Activated CD4-positive, alpha-beta T cell treated with anti-CD3 and anti-CD28 coated beads, Interleukin-2, amount 50 U/mL, for 4 hours (primary cell): ENCODE data around the gene PGBD5.

Experiments used
- DNase-seq, 2 experiments: peaks; one replicate each; pipeline ENCODE4 v3.0.0-alpha.2; 2020

PGBD5 gene

DNA sequence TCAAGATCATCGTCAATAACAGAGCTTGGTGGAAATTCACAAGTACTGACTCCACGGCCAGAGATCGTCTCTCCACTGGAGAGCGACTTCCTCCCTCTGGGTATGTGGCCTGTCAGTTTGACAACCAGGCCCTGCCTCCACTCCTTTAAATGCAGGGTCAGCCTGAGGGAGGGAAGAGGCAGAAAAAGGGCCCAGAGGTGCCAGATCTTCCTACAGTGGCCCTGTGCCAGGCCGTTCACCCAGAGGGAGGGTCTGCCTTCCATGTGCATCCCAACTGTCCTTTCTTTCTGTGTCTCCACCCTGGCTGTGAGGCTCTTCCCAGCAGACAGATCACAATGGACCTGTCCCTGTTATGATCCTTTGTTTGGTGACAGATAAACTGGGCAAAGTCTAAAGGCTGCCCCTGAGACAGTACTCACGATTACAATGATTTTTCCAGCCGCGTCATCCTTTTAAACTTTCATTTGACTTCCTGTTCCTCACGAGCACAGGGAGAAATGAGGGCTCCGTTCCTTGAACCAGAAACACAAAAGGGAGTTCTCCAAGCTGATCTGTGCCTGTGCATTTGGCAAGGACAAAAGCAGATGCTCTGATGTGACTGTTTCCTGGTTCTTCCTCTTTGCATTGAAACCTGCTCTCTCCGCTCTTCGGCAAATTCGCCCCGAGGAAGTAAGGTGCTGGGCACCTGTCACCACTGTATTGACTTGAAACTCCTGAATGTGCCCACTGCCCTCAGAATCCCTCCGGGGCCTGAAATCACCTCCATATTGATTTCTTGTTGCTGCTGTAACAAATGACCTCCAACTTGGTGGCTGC lies 126.7 kb downstream of the PGBD5 start:
- no peak for DNase-seq

DNA sequence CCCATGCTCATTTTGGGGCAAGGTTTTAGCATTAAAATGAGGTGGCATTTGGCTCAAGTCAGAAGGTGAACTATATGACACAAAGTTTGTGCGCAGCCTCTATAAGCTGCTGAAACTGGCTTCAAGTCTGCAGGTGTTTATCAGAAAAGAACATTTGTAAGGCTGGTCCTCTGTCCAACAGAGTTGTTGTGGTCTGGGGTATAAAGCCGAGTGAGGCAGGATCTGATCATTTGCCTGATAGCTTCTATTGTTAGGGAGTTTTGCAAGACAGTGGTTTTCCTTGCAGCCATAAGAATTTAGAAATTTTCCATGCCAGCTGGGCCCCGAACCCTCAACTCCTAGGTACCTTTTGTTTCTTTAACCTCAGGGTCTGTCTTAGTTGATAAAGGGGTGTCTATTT lies 130.8 kb downstream of the PGBD5 start:
- no peak for DNase-seq

DNA sequence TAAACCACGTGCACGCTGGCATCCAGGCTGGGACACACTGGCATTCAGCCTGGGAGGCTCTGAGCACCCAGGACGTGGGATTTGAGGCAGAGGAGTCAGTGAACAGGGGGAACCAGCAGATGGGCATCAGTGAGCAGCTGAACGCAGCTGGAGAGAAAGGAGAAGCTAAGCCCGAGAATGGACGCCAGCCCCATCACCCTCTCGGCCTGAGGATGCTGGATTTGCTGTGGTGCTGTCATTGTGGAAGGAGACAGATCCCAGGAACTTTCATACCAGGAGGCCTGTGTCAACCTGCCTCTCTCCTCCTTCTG lies 132.8 kb downstream of the PGBD5 start:
- DNase-seq = no peak

DNA sequence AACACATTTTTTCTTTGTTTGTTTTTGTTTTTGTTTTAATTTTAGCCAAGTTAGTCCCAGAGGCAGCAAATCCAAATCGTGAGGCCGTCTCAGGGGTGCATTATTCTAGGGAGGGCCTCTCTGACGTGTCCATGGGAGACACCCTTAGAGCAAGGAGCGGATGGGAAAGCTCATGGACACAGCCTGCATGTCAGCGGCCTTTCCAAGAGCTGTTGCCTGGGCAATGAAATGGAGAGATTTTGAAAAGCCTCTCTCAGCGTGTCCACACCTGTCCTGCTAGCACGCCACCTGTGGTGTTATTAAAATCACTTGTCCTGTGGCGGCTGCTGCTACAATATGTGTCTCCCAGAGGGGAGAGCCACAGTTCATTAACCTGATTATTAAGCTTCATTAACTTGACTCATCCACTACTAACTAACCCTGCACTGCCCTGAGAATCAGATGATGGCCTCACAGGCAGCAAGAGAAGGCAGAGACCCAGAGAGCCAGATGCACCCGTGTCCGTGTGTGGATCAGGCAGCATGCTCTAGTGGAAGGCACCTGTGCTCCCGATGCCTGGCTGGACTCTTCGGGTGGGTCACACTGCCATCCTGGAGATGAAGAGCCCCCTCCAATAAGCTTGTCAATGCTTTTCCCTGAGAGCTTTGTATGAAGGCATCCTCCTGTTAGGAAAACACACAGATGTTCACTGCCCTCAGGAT lies 133.3 kb downstream of the PGBD5 start:
- no peak for DNase-seq

DNA sequence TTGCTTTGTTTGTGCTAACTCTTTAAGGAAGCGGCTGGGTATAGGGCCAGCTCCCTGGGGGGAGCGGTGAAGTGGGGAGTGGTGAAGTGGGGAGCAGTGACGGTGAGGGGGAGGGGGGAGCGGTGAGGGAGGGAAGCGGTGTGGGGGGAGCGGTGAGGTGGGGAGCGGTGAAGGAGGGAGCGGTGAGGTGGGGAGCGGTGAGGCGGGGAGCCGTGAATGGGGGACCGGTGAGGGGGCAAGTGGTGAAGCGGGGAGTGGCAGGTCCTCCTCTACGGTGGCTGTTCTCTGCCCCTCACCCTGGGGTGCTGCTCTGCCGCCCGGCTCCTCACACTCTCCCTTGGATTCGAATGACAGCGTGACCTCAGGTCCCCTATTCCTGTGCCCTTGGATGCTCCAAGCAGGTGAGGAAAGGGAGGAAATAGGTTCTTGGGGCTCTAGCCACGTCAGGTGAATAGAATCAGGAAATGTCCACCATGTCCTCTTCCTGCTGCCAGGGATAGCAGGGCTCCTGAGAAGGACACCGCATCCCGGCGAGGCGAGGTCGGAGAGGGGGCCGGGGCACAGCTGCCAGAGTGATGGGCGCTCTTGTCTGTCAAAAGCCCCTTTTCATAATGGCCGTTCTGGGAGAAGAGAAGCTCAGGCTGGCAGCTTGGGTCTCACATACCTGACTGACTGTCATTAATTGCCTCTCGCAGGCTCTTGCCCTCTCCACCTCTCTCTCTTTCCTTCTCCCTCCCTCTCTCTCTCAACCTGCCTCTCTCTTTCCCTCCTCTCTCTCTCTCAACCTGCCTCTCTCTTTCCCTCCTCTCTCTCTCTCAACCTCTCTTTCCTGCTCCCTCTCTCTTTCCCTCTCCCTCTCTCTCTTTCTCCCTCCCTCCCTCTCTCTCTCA lies 134.2 kb downstream of the PGBD5 start:
- no peak for DNase-seq

DNA sequence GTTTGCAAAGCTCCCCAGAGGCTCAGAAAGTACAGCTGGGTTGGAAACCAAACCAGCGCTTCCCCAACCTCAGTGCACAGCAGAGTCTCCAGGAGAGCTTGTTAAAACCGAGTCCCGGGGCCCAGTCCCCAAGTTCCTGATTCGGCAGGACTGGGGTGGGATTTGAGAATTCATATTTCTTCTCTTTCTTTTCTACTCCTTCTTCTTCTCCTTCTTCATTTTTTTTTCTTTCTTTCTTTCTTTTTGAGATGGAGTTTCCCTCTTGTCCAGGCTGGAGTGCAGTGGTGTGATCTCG lies 136.8 kb downstream of the PGBD5 start:
- no peak for DNase-seq

DNA sequence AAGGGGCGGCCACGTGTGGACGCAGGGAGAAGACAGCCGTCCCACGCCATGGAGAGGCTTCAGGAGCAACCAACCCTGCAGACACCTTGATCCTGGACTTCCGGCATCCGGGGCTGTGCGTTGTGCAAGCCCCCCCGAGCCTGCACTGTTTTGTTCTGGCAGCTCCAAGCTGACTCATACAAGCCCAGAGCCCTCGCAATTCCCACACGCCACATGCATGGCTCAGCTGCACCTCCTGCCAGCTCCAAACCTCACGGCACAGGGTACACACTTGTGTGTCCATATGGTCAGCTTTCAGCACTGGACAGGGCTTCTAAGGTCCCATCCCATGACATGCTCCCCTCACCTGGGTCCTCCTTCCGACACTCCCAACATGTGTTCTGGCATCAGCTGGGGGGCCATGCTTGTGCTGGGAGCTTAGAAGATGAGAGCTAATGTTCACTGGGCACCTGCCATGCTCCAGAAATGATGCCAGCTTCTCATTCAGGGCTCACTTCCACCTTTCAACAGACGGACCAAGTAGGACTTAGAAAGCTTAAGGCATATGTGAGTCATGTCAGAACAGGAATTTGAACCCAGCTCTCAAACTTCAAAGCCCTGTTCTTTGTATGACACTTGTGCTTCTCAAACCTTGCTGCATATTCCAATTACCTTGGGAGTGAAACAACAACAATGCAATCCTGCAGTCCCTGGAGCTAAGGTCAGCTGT lies 137.3 kb downstream of the PGBD5 start:
- DNase-seq = no peak

DNA sequence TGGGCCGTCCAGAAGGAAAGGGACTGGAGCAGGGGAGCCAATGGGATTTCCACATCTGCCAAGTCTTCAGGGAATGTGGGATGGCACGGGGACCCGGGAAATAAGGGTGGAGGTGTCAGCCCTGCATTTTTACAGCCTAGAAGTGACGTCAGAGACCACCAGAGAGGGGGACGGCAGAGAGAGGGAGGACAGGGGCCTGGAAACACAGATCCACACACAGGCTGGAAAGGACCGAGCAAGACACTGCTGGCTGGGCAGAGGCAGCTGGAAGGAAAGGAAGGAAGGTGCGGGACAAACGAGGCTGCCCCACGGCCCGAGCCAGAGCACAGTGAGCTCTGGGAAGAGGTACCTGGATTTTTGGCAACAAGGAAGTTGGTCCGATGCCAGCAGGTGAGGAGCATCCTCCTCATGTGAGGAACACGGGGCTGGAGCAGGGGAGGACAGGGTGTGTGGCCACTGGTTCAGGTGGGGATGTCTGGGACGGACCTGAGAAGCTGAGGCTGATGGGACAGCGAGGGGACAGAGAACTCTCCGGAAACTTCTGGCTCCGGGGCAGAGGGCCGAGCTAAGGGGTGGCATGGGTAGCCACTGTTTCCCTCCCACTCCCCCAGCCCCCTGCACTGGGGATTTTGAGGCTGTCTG lies 138.3 kb downstream of the PGBD5 start:
- DNase-seq = no peak

DNA sequence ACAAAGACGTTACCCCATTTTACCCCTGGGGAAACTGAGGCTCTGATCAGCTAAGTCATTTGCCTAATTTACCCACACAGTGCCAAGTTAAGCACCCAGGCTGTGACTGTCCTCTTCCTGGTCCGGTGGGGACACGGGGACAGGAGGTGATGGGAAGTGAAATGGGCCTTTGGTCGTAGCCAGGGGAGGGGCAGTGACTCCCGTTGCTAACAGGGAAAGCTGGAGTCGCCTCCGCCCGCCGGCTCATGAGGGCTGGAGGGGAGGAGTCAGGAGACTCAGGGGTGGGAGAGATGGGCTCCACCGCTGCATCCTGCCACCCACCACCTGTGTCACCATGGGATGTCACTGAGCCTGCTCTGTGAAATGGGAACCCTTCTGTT lies 139.3 kb downstream of the PGBD5 start:
- no peak for DNase-seq

DNA sequence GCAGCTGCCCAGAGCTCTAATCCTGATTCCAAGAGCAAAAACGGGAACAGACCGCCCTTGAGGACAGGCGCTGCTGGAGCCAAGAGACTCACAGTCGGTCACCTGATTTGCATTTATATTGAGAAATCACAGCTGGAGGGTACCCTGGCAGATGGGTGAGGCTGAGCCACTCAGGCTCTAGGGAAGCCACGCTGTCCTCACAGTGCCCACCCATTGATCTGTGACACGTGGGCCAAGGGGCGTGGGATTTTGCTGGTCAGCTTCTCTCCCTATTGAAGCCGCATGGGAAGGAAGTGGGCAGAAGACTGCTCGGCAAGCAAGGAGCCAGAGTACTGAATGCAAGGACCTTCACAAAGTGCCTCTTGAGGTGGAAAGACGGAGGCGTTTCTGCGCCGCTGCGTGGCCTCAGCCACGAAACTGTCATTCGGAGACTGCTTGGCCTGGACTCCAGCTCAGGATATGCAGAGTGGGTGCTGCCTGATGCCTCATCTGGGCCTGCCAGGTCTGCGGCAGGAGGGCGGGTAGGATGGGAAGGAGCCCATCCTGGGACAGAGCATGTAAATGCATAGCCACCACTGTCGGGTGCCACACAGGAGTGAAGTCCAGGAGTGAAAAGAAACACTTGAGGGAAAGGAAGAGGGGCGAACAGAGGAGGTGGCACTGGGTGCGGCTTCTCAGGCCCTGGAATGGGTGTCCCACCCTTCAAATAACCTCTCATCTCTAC lies 139.8 kb downstream of the PGBD5 start:
- no peak for DNase-seq

DNA sequence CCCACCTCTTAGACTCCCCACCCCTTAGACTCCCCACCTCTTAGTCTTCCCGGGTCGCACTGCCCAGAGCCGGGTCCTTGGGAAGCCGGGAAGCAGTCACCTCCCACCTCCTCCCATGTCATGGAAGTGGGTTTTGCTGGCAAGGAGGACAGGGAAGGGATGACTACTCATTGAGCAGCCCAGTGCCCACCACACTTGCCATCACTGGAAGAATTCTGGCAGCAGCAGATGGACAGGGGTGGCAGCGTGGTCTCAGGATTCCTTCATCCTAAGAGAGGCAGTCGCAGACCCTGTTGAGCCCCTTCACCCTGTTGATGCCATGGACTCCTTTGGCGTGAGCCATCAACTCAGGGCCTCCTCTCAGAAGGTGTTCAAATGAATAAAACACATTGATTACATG lies 140.8 kb downstream of the PGBD5 start:
- DNase-seq = no peak

DNA sequence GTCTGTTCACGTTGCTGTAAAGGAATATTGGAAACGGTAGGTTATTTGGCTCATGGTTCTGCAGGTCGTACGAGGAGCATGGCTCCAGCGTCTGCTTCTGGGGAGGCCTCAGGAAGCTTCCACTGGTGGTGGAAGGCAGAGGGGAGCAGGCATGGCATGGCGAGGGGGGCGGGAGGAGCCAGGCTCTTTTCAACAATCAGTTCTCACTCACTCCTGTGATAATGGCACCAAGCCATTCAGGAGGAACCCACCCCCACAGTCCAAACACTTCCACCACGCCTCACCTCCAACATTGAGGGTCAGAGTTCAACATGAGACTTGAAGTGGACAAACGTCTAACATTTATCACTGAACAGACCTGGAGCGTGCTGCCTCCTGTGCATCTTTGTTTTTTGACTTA lies 141.2 kb downstream of the PGBD5 start:
- no peak for DNase-seq

DNA sequence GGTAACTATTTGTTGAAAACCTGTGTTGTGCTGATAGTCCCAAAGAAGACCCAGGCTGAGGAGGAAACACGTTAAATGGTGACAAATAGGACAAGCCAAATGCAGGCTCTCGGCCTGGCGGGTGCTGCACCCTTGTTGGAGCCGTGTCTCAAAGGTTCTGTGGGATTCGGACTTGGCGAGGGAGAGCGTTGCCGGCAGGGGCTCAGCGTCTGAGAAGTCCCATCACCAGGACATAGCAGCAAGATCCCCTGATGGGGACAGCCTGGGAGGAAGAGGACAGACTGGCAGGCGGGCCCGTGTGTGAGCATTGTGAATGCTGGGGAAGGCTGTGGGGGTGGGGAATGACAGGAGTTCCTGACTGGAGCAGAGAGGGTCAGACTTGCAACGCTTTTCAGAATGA lies 142.5 kb downstream of the PGBD5 start:
- no peak for DNase-seq

DNA sequence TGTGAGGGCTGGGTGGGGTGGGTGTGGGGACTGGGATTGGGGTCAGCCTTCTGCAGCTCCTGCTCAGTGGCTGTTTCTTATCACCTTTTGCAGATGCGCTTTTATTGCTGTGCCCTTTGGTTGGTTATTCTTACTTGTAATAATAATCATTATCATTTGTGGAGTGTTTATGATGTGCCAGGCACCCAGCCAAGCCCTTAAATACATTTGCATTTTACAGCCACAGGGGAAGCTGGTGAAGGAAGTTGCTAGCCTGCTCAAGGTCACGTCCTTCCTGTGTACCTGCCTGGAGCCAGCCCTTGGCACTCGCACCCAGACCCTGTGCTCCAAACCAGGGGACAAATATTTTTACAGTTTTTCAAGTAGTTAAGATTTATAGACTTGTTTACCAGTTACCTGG lies 144.0 kb downstream of the PGBD5 start:
- DNase-seq = no peak

DNA sequence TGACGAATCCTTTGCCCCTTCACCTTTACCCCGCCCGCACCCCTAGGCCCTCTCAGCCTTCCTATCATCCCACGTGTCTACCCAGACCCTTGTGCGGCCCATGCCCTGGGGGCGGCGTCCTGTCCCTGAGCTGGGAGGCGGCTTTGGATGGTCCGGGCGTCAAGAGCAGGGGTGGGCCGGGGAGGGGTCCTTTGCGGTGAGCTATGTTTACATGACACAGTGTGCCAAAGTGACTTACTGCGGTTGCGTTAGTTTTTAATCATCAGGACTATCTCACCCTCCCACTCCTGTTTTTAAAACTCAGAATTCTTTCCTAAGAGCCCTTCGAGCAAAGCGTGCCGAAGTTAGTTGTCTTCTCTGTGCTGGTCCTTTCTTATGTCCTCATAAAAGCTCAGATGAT lies 144.6 kb downstream of the PGBD5 start:
- no peak for DNase-seq

DNA sequence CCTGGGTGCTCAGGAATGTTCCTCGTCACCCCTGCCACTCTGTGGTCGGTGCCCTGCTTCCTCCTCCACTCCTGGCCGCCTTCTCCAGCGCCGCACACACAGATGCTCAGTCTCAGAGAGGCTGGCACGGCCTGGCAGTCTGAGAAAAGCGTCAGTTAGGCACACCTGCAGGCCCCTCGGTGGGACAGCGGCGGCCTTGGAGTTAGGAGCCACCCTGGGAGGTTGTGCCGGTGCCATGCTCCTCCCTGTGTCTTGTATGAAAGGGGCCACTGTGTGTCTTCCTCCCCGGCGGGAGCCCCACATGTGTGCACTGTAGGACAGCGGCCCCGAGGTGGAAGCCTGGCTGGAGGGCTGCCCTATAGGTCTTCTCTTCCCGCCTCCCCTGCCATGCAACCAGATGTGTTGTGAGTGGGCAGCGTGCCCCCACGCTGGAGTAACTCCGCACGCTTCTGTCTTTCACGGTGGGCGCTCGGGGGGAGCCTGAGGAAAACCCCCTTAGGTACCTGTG lies 145.2 kb downstream of the PGBD5 start:
- DNase-seq = no peak

DNA sequence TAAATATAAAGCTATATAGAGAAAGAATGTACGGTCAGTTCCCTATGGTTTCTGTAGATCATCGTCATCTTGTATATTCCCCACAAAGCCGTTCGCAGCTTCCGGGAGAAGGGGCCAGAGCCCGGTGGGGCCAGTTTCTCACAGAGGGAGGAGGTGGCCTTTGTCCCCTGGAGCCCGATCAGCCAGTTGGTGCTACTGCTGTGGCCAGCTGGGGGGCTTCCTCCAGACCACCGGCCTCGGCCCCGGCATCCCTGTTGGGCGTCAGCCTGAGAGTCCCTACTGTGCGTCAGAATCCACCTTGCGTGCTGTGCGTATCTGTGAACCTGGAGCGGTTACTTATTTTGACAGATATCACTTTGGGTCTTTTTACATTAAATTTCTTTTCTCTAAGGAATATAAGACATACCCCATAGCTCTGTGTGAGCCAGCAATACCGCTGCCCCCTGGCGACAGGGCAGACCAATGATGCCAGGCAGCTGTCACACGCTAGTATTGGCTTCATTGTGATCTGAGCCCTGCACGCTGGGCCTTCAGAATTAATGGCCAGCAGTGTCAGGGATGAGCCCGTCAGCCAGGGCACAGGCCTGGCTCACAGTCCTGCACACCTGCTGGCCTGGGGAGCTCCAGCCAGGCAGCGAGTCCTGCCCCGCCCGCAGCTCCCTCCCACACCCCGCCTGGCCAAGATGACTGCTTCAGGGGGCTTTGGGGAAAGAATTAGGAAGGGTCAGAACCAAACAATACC lies 145.9 kb downstream of the PGBD5 start:
- DNase-seq = no peak

DNA sequence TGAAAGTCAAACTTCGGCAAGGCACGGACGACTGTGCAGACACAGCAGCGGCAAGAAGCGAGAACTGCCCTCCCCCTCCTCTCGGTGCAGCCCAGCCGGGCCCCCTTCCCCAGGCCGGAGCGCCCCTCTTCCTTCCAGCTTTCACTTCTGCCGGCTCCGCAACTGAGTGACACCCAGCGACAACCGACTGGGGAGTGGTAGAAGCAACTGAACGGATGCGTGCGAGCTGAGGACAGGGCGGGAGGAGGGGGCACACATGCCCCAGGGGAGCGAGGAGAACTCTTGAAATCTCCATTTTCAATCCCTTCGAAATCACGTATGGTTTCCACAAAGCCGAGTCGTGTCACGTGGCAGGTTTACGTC lies 146.6 kb downstream of the PGBD5 start:
- no peak for DNase-seq

DNA sequence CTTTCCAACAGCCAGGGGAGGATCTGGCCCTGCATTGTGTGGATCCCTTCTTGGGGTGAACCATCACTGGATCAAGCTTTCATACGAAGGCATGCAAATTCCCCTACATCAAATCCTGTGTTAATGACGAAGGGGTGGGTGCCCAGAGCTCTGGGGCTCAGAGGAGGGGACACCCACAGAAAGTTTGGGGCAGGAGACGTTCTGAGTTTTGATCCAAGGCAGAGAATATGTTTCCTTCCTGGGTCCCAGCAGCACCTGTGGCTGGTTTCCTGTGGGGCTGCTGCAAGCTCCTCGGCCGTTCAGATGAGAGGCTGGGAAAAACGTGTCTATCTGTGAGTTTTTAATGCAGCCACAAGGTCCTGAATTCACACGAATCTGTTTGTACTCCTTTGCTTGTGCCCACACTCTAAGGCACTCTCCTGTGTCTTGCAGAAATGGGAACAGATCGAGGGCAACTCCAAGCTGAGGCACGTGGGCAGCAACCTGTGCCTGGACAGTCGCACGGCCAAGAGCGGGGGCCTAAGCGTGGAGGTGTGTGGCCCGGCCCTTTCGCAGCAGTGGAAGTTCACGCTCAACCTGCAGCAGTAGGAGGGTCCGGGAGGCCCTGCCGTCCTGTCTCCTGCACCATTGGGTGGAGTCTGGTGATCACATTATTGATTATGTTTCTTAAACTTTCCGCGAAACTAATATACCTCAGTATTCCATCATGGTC lies 147.1 kb downstream of the PGBD5 start:
- DNase-seq = no peak

DNA sequence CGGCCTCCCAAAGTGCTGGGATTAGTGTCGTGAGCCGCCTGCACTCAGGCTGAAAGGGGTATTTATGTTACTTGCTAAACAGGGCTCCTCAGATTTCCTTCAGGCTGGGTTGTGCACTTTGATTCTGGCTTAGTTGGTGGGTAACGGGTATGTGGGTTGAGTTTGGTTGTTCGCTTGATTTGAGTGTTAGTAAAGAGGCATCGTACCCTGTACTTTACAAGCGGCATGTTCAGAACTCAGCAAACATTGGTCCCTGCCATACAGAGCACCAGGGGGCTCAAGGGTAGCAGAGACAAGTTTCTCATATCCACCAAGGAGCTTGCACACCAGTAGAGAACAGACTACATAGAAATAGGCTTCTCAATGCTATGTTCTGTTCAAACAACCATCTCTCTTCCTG lies 147.8 kb downstream of the PGBD5 start:
- no peak for DNase-seq
